ENCODE data around the gene SP100. TPM values are rescaled to one million over a fixed set of nuclear protein-coding genes. Genes with fewer than 3 reads are reported as not detected.

Gene SP100
- total and polyA plus RNA-seq, 2 of the 8 experiments (the other 6 are each of a cell fraction or from before 2014, with no cell fraction given) = 0.06 to 1.1 TPM

DNA sequence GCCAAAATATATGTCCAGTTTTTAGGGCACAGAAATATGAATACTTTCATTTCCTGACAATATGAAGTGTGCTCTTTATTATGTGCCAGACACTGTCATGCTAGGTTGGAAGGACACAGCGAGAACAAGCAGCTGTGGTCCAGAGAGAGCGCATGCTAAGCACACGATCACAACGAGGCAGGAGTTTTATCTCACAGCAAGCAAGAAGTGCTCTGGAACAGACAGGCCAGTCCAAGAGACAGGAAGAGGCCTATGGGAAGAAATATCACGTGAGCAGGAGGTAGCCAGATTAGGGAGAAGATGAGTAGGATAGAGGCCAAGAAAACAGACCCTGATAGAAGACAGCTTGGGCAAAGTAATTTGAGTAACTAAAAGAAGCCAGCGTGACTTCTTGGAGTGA is 161.1 kb downstream of the SP100 start:
- Histone ChIP-seq H2BK20ac (ENCODE audit: low read length) (no peak overlapping the region; the same call in 1 of the 2 replicates), H3K18ac (ENCODE audit: extremely low read depth, low read length) (no peak overlapping the region), H4K8ac (ENCODE audit: extremely low read depth, insufficient read depth, low read length) (no peak overlapping the region), H2BK12ac (ENCODE audit: low read depth, low read length) (no peak overlapping the region), H3K4me3 (ENCODE audit: extremely low read depth in 1 of 4, insufficient read depth in 2 of 4, low read depth in 3 of 4, low read length in 4 of 4) (no peak overlapping the region), H4K5ac (ENCODE audit: insufficient read length, low read depth, low read length) (no peak overlapping the region), H2BK5ac (ENCODE audit: low read depth, low read length) (no peak overlapping the region), H2BK15ac (ENCODE audit: low read length) (no peak overlapping the region), H4K20me1 (replicated peaks in 1 of 2; ENCODE audit: control insufficient read depth in 1 of 2, insufficient read depth in 2 of 2, low read length in 2 of 2) (no peaks in the 10 kb centered on the region), H3K36me3 (ENCODE audit: control insufficient read depth in 2 of 4, insufficient read depth in 4 of 4, low read length in 3 of 4) (no peaks in the 10 kb centered on the region), H4K91ac (replicated peaks; ENCODE audit: insufficient read length, low read length) (no peak overlapping the region), H3K4me2 (ENCODE audit: insufficient read depth in 1 of 2, low read depth in 2 of 2, low read length in 2 of 2) (no peak overlapping the region), H3K79me2 (ENCODE audit: control insufficient read depth in 1 of 2, insufficient read depth in 2 of 2, low read length in 2 of 2) (no peaks in the 10 kb centered on the region), H3K27me3 (replicated peaks in 1 of 4; ENCODE audit: control insufficient read depth in 3 of 4, extremely low read depth in 1 of 4, insufficient read depth in 3 of 4, low read length in 3 of 4) (no peaks in the 10 kb centered on the region), H3K9me3 (ENCODE audit: insufficient read depth in 2 of 2, low read depth in 1 of 2, low read length in 1 of 2) (peaks cover 2 to 5% of the 10 kb centered on the region in 2 experiments; a peak in 1 of 4 replicates), H3K4ac (replicated peaks; ENCODE audit: insufficient read length, low read depth, low read length) (no peak overlapping the region), H3K9ac (replicated peaks in 1 of 4; ENCODE audit: extremely low read depth in 1 of 4, low read depth in 3 of 4, low read length in 3 of 4) (no peak overlapping the region), H3K27ac (ENCODE audit: low read depth, low read length) (no peak overlapping the region), H3K14ac (ENCODE audit: insufficient read length) (no peak overlapping the region), H3K23me2 (ENCODE audit: low read depth, low read length) (no peaks in the 10 kb centered on the region), H3K79me1 (ENCODE audit: low read depth, low read length) (no peaks in the 10 kb centered on the region), H2AK5ac (ENCODE audit: low read depth, low read length) (no peak overlapping the region), H3K4me1 (replicated peaks in 1 of 4; ENCODE audit: control insufficient read depth in 3 of 4, insufficient read depth in 4 of 4, low read length in 3 of 4) (no peaks in the 10 kb centered on the region), H3K56ac (replicated peaks; ENCODE audit: insufficient read length, low read depth, low read length) (no peak overlapping the region), H2AFZ (ENCODE audit: low read length) (no peak overlapping the region), H3K23ac (ENCODE audit: insufficient read length) (no peak overlapping the region), H2BK120ac (replicated peaks; ENCODE audit: low read depth, low read length) (no peak overlapping the region)
- ChIA-PET CTCF (ENCODE audit: partially characterized antibody) (interaction anchor here (0.6 kb wide), 1 partner anchor 12 kb away, joined by 3 read pairs; no protein-coding TSS in a partner anchor), POLR2A (ENCODE audit: partially characterized antibody) (no interaction called here)
- FAIRE-seq = no peak
- DNase-seq (ENCODE audit: low read depth in 1 of 2, low spot score in 2 of 2) = no peak
- TF ChIP-seq SIRT6 (IDR thresholded peaks at IDR 0.05; ENCODE audit: low read length) (no peak), CTBP2 (IDR thresholded peaks at IDR 0.05; ENCODE audit: borderline replicate concordance, insufficient read depth, insufficient read length, low read length) (no peak), FOSL1 (IDR thresholded peaks at IDR 0.05; ENCODE audit: insufficient read depth, low read depth, low read length) (no peak), EGR1 (IDR thresholded peaks at IDR 0.05; ENCODE audit: borderline replicate concordance, low read depth, low read length) (no peak)
- WGBS, 2 experiments (ENCODE audit: extremely low coverage in 1 of 2, insufficient coverage in 1 of 2, insufficient read length in 1 of 2, insufficient replicate concordance in 2 of 2, low coverage in 1 of 2, low lambda C conversion rate in 2 of 2, missing lambda C conversion rate in 1 of 2) = 90% methylated on average over 6 of the region's 6 CpGs; no CpG with 5 or more reads in 1 of the 2 experiments
